HG02798 (cell line): ENCODE measurements around the gene LYRM2.

Experiments used
- ATAC-seq: cut with Tn5 transposase; IDR thresholded peaks from one replicate; pipeline ENCODE4 v1.9.1; 2021; ENCODE audit warnings: mild to moderate bottlenecking; ENCODE audit not compliant: unreplicated experiment, poor library complexity

LYRM2 gene

GRCh38 chr6:89597988-89598387 lies 40.6 kb downstream of the LYRM2 start:
- no peak for ATAC-seq

- no peak for ATAC-seq
Observed at GRCh38 chr6:89597372-89597771, 41.2 kb downstream of the LYRM2 start.

DNA sequence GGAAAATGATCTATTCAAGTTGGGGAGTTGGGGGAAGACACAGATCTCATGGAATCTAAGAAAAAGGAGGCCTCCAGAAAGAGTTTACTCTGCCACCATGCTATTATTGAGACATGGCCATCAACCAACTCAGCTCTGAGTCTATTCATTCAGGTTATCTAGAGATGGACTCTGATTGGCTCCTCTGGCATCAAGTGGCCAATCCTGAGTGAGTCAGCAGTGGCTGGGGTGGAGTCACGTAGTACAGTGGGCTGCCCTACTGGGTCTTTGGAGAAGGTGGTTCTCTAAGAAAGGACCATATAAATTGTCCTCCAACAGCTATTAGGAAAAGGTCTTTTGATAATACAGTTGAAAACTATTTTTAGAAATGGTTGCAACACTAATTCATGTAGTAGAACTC lies 42.1 kb downstream of the LYRM2 start:
- ATAC-seq: no peak

- peak; percentile 77 for ATAC-seq
Observed at GRCh38 chr6:89596056-89596455, 42.5 kb downstream of the LYRM2 start.

GRCh38 chr6:89591745-89592144 lies 46.8 kb downstream of the LYRM2 start:
- no peak for ATAC-seq

DNA sequence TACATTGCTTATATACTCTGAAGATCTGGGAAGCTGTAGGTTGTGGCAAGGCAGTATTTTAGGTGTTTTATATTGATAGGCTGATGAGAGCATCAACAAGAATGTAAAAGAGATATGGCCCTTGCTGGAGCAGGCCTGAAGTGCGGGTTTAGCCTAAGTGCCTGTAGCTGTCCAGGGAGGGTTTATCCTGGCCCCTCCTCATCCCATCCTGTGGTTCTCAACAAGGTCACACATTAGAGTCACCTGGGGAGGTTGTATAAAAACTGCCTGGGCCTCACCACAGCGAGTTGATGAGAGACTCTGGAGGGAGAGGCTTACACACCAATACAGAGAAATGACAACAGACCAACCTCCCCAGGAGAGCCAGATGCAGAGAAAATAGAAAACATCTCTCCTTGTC lies 48.4 kb downstream of the LYRM2 start:
- ATAC-seq: no peak

GRCh38 chr6:89589297-89590025 lies 49.1 kb downstream of the LYRM2 start:
- ATAC-seq: no peak

DNA sequence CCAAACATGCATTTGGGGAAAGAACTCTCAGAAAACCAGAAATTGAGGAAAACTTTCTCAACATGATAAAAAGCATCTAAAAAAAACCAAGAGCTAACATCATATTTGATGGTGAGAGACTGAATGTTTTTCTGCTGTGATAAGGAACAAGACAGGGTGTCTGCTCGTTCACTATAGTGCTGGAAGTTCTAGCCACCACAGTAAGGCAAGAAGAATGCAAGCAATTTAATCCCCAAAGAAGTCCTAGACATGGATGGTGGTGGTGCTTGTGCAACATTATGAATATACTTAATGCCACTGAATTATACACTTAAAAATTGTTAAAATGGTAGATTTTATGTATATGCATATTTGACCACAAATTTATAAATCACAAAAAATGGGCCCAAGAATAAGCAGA lies 53.4 kb downstream of the LYRM2 start:
- ATAC-seq: no peak

DNA sequence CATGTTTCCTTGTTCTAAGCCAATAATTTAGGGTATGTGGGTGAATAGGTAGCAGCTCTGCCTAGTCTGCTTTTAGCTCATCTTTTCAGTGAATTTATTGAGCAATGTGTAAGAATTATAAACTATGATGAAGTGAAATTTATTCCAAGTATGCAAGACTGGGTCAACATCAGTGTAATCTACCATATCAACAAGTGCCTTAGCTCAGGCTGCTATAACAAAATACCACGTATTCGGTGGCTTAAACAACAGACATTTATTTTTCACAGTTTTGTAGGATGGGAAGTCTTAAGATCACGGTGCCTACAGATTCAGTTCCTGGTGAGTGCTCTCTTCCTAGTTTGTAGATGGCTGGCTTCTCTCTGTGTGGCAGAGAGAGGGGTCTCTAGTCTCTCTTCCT lies 54.0 kb downstream of the LYRM2 start:
- ATAC-seq: no peak

- no peak for ATAC-seq
Observed at GRCh38 chr6:89583559-89583958, 55.0 kb downstream of the LYRM2 start.

DNA sequence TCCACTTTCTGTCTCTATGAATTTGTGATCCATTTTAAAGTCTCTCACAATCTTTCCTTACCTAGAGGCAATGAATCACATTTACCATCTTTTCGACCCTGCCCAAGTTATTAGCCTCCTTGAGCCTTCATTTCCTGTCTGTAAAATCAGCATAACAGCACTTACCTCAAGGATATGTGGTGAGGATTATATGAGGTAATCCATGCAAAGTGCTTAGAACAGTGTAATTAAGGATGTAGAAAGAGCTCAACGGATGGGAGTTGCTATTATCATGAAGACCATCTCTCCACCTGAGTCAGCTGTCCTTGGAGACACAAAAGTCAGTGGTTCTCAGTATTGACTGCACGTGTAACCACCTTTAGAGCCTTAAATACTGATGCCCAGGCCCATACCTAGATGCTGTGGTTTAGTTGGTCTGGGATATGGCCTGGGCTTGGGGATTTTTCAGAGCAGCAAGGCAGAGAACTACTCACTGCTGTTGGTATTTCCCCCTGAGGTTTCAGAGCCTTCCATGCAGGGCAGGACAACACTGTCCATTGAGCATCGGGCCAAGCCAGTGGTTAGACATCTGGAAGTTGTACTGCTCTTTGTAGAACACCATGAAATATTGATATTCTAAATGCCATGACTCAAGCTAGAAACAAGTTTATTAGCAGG lies 55.8 kb downstream of the LYRM2 start:
- ATAC-seq: no peak

- no peak for ATAC-seq
Observed at GRCh38 chr6:89581689-89582088, 56.9 kb downstream of the LYRM2 start.

DNA sequence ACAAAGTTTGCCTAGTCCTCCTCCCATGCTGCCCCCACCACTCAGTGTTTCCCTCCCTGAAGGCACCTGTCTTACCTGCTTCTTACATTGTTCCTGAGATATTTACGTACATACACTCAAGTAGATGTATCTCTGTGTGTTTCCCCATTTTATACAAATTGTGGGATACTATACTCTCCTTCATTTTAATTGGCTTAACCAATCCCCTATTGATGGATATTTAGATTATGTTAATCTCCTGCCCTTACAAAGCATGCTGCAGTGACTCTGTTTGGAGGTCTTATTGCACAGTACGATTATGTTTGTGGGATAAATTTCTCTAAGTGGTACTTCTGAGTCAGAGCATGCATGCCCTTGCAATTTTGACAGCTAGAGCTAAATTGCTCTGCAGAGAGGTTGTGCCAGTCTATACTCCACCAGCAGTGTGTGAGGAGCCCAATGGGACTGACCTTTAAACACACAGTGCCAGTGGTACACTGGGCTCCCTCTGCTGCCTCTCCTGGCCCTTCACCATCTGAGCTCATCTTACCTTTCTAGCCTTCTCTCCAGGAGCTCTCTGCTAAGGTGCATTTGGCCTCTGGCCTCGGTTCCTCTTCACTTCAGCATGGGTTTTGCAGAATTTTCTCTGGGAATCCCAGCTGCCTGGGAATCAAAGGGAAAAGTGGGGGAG lies 57.4 kb downstream of the LYRM2 start:
- ATAC-seq: no peak

GRCh38 chr6:89575562-89575960 lies 63.0 kb downstream of the LYRM2 start:
- no peak for ATAC-seq

GRCh38 chr6:89574910-89575561 lies 63.5 kb downstream of the LYRM2 start:
- no peak for ATAC-seq

GRCh38 chr6:89567630-89568390 lies 70.7 kb downstream of the LYRM2 start:
- no peak for ATAC-seq

GRCh38 chr6:89566930-89567629 lies 71.5 kb downstream of the LYRM2 start:
- ATAC-seq: no peak

DNA sequence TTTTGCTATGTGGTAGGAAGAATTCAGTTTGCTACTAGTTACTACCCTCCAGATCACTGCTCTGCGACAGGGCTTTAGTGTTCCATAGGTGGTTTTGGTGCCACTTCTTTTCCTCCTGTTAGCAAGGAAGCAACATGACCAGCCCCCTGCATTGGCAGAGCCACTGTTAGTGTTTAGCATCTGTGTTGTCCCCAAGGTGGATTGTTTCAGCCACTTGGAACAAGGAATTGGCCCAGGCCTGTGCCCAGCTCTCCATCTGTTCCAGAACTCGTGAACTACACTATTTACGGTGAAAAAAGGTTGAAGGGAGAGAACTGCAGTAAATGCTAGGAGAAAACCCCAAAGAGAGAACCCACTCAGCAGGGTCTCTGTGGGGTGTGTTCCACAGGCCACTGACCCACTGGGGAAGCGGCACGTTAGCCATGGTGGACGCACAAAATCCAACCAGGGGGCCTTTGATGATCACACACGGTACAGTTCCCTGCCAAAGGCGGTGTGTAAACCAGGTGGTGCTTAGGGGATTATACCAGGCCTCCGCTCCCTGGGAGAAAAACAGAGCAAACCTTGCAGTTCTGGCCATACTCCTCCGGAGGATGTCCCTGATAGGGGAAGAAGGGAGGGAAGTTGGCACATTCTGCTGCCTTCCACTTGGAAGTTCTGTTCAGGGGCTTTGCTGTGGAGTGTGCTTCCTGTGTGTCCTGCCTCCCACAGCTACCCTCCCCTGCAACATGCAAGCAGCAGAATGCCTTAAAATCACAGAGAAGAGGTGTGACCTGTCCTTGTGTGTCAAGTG lies 72.3 kb downstream of the LYRM2 start:
- ATAC-seq: no peak
